Panc1 (cell line): Measurements from ENCODE around the gene LEKR1.

Experiments used
- POLR2AphosphoS5 ChIP-seq: IDR thresholded peaks from 2 replicates; pipeline ENCODE4 v1.6.1; 2012; ENCODE audit warnings: mild to moderate bottlenecking, low read depth, low read length, moderate library complexity
- SIN3A ChIP-seq: IDR thresholded peaks from 2 replicates; pipeline ENCODE4 v1.6.1; 2012; ENCODE audit warnings: low read depth, mild to moderate bottlenecking, low read length, moderate library complexity, borderline replicate concordance; ENCODE audit not compliant: insufficient read depth
- TCF7L2 ChIP-seq: IDR thresholded peaks from 2 replicates; pipeline ENCODE4 v1.6.1; 2011; ENCODE audit warnings: mild to moderate bottlenecking, low read depth, low read length, inconsistent platforms
- TF ChIP-seq, protein P1 (sequence below): fragments of 450-650 bp; IDR thresholded peaks from 2 replicates; pipeline ENCODE4 v1.5.1; 2017; ENCODE audit warnings: mild to moderate bottlenecking
- TF ChIP-seq, protein P2 (sequence below), 2 experiments: IDR thresholded peaks; 2 replicates each; pipeline ENCODE4 v1.6.1; 2011 to 2012; ENCODE audit warnings: low read depth in 2 of 2, control low read depth in 1 of 2, low read length in 1 of 2, mild to moderate bottlenecking in 1 of 2, moderate library complexity in 1 of 2; ENCODE audit not compliant: insufficient read depth in 1 of 2

DNA sequence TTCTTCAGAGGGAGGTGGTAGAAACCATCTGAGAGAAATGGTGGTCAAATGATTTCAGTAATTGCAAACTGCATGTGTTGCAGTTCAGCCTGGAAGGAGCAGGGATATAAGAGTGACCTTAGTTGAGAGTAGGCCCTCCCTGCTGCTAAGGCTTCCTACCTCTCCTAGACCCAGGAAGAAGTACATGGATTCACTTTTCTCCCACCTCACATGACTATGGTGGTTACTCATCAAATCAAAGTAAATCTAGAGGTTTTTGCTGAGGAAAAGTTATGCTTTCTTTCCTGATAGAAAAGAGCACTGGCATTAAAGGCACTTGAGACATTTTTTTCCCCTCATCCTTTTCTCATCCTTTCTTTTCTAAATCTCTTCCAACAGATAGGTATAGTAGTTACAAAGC, 43.2 kb upstream of the LEKR1 start:
- no peak for TF ChIP-seq SIN3A
- TF ChIP-seq, protein P1, sequence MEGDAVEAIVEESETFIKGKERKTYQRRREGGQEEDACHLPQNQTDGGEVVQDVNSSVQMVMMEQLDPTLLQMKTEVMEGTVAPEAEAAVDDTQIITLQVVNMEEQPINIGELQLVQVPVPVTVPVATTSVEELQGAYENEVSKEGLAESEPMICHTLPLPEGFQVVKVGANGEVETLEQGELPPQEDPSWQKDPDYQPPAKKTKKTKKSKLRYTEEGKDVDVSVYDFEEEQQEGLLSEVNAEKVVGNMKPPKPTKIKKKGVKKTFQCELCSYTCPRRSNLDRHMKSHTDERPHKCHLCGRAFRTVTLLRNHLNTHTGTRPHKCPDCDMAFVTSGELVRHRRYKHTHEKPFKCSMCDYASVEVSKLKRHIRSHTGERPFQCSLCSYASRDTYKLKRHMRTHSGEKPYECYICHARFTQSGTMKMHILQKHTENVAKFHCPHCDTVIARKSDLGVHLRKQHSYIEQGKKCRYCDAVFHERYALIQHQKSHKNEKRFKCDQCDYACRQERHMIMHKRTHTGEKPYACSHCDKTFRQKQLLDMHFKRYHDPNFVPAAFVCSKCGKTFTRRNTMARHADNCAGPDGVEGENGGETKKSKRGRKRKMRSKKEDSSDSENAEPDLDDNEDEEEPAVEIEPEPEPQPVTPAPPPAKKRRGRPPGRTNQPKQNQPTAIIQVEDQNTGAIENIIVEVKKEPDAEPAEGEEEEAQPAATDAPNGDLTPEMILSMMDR, result no peak
- no peak for TF ChIP-seq POLR2AphosphoS5
- TF ChIP-seq, protein P2, sequence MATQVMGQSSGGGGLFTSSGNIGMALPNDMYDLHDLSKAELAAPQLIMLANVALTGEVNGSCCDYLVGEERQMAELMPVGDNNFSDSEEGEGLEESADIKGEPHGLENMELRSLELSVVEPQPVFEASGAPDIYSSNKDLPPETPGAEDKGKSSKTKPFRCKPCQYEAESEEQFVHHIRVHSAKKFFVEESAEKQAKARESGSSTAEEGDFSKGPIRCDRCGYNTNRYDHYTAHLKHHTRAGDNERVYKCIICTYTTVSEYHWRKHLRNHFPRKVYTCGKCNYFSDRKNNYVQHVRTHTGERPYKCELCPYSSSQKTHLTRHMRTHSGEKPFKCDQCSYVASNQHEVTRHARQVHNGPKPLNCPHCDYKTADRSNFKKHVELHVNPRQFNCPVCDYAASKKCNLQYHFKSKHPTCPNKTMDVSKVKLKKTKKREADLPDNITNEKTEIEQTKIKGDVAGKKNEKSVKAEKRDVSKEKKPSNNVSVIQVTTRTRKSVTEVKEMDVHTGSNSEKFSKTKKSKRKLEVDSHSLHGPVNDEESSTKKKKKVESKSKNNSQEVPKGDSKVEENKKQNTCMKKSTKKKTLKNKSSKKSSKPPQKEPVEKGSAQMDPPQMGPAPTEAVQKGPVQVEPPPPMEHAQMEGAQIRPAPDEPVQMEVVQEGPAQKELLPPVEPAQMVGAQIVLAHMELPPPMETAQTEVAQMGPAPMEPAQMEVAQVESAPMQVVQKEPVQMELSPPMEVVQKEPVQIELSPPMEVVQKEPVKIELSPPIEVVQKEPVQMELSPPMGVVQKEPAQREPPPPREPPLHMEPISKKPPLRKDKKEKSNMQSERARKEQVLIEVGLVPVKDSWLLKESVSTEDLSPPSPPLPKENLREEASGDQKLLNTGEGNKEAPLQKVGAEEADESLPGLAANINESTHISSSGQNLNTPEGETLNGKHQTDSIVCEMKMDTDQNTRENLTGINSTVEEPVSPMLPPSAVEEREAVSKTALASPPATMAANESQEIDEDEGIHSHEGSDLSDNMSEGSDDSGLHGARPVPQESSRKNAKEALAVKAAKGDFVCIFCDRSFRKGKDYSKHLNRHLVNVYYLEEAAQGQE (IDR thresholded peaks at IDR 0.05; ENCODE audit: insufficient read depth in 1 of 2, low read depth in 2 of 2, low read length in 1 of 2), result no peak
- no peak for TF ChIP-seq TCF7L2
